ENCODE data around the gene ADARB2. TPM values are rescaled to one million over a fixed set of nuclear protein-coding genes. Genes with fewer than 3 reads are reported as not detected.

Gene ADARB2
- total RNA-seq, 6 donors from 2014 or later = 0.69 to 5.2 (median 1.8) TPM

GRCh38 chr10:1273372-1274105 lies 463.8 kb downstream of the ADARB2 start:
- Histone ChIP-seq H3K27me3 (no peaks in the 10 kb centered on the region), H3K4me1 (no peaks in the 10 kb centered on the region), H3K4me3 (no peak overlapping the region), H3K9me3 (no peaks in the 10 kb centered on the region), H3K36me3 (no peaks in the 10 kb centered on the region), H3K27ac (no peak overlapping the region)
- ATAC-seq (ENCODE audit: low FRiP score in 2 of 2) (peak in 1 of 2 donors; percentile 9), DNase-seq (peak in 1 of 2 donors; percentile 66)
- TF ChIP-seq CTCF (IDR thresholded peaks at IDR 0.05) (no peak), EP300 (IDR thresholded peaks at IDR 0.05) (no peak), POLR2AphosphoS5 (IDR thresholded peaks at IDR 0.05) (no peak), POLR2A (IDR thresholded peaks at IDR 0.05) (no peak)
- WGBS, 2 donors = 93 to 94% methylated on average over 11 to 16 of the region's 19 CpGs

- Histone ChIP-seq H3K27ac (no peak overlapping the region), H3K4me1 (no peaks in the 10 kb centered on the region), H3K27me3 (no peaks in the 10 kb centered on the region), H3K4me3 (no peak overlapping the region), H3K36me3 (no peaks in the 10 kb centered on the region), H3K9me3 (no peaks in the 10 kb centered on the region)
- WGBS, 2 donors = 89 to 90% methylated on average over 8 to 9 of the region's 9 CpGs
- TF ChIP-seq POLR2A (IDR thresholded peaks at IDR 0.05) (no peak), CTCF (IDR thresholded peaks at IDR 0.05) (no peak), EP300 (IDR thresholded peaks at IDR 0.05) (no peak), POLR2AphosphoS5 (IDR thresholded peaks at IDR 0.05) (no peak)
- DNase-seq (peak in 1 of 2 donors; percentile 35), ATAC-seq (ENCODE audit: low FRiP score in 2 of 2) (no peak)
Observed at GRCh38 chr10:1272777-1273161, 464.6 kb downstream of the ADARB2 start.

GRCh38 chr10:1272079-1272776 lies 465.1 kb downstream of the ADARB2 start:
- Histone ChIP-seq H3K27ac (no peak overlapping the region), H3K36me3 (no peaks in the 10 kb centered on the region), H3K9me3 (no peaks in the 10 kb centered on the region), H3K4me3 (no peak overlapping the region), H3K4me1 (no peaks in the 10 kb centered on the region), H3K27me3 (no peaks in the 10 kb centered on the region)
- TF ChIP-seq POLR2AphosphoS5 (IDR thresholded peaks at IDR 0.05) = no peak
- no peak for TF ChIP-seq CTCF (IDR thresholded peaks at IDR 0.05)
- no peak for TF ChIP-seq POLR2A (IDR thresholded peaks at IDR 0.05)
- no peak for TF ChIP-seq EP300 (IDR thresholded peaks at IDR 0.05)
- WGBS, 2 donors = 74 to 80% methylated on average over 11 to 12 of the region's 12 CpGs
- ATAC-seq (ENCODE audit: low FRiP score in 2 of 2) (no peak), DNase-seq (no peak)

- H3K36me3 ChIP-seq = no peaks in the 10 kb centered on the region
- TF ChIP-seq EP300 (IDR thresholded peaks at IDR 0.05) = no peak
- TF ChIP-seq CTCF (IDR thresholded peaks at IDR 0.05) = no peak
- no peak for TF ChIP-seq POLR2AphosphoS5 (IDR thresholded peaks at IDR 0.05)
- WGBS, 2 donors = 89 to 90% methylated on average over 15 of the region's 15 CpGs
- DNase-seq = peak in 1 of 2 donors; percentile 40
- no peaks in the 10 kb centered on the region for H3K4me1 ChIP-seq
- H3K9me3 ChIP-seq = no peaks in the 10 kb centered on the region
- H3K4me3 ChIP-seq = no peak overlapping the region
- no peaks in the 10 kb centered on the region for H3K27me3 ChIP-seq
- ATAC-seq (ENCODE audit: low FRiP score in 2 of 2) = no peak
- no peak overlapping the region for H3K27ac ChIP-seq
Observed at GRCh38 chr10:1270906-1271305, 466.4 kb downstream of the ADARB2 start.
